GM12878 (cell line): ENCODE measurements around the gene ADAMTS17. TPM values are rescaled to one million over a fixed set of nuclear protein-coding genes. Genes with fewer than 3 reads are reported as not detected.

Experiments
- ATAC-seq: fragments of 200-7000 bp; cut with Tn5 transposase; 3 replicates; pipeline ENCODE4 v1.9.1; 2020; ENCODE audit warnings: mild to moderate bottlenecking, moderate library complexity
- BruUV-seq: library from RNA; stranded (reverse); fragments of 400-500 nt; replicated peaks from 2 replicates; lab custom pipeline; 2021; lab: Mats Ljungman, UMichigan
- CTCF ChIA-PET: fragments of 300-600 bp; sonication (Branson Sonifier 250); formaldehyde crosslinking; extraction: SDS; loops from one replicate; lab custom pipeline; 2021; ENCODE audit warnings: inconsistent platforms; lab: Yijun Ruan, JAX
- POLR2A ChIA-PET: fragments of 350-600 bp; formaldehyde crosslinking; extraction: SDS; loops from one replicate; lab custom pipeline; 2021; ENCODE audit warnings: inconsistent platforms; lab: Charles Lee
- RAD21 ChIA-PET: fragments of 300-600 bp; sonication (Branson Sonifier 250); formaldehyde crosslinking; loops from one replicate; lab custom pipeline; 2023; ENCODE audit warnings: antibody characterized with exemption; ENCODE audit not compliant: unreplicated experiment; lab: Charles Lee
- SMC1A ChIA-PET: fragments of 300-600 bp; sonication (Branson Sonifier 250); formaldehyde crosslinking; loops from one replicate; lab custom pipeline; 2023; ENCODE audit not compliant: unreplicated experiment, uncharacterized antibody; lab: Charles Lee
- DNase-seq: peaks from one replicate; pipeline ENCODE4 v3.0.0-alpha.2; 2011; ENCODE audit warnings: low read depth, low spot score
- FAIRE-seq: peaks from 3 replicates; lab custom pipeline; 2011; peaks lifted over from hg19 to GRCh38; lab: Jason Lieb, UNC
- H2AFZ ChIP-seq: 2 replicates; pipeline ENCODE4 v1.6.0; 2011; ENCODE audit warnings: low read depth, low read length, control low read depth; ENCODE audit not compliant: control insufficient read depth
- H3K27ac ChIP-seq: 2 replicates; pipeline ENCODE4 v1.5.1; 2011; ENCODE audit warnings: control low read depth; ENCODE audit not compliant: control insufficient read depth, insufficient read depth
- H3K27me3 ChIP-seq, 2 experiments: replicated peaks in 1 of 2; 2 replicates each; pipeline versions ENCODE4 v1.6.0 to v1.6.1; 2011; ENCODE audit warnings: low read length in 1 of 2; ENCODE audit not compliant: control insufficient read depth in 2 of 2, insufficient read depth in 2 of 2
- H3K36me3 ChIP-seq, 2 experiments: 2 replicates each; pipeline ENCODE4 v1.5.1; 2011; ENCODE audit warnings: low read length in 1 of 2; ENCODE audit not compliant: control insufficient read depth in 2 of 2, insufficient read depth in 2 of 2
- H3K4me1 ChIP-seq: 2 replicates; pipeline ENCODE4 v1.6.1; 2011; ENCODE audit warnings: mild to moderate bottlenecking, low read length, moderate library complexity, mixed read lengths; ENCODE audit not compliant: control insufficient read depth, insufficient read depth
- H3K4me2 ChIP-seq: 2 replicates; pipeline ENCODE4 v1.6.0; 2011; ENCODE audit warnings: control low read depth; ENCODE audit not compliant: control insufficient read depth, insufficient read depth
- H3K4me3 ChIP-seq: fragments of 200-600 bp; sonication (generic); 2 replicates; pipeline ENCODE4 v1.5.1; 2016
- H3K79me2 ChIP-seq: 2 replicates; pipeline ENCODE4 v1.6.0; 2011; ENCODE audit warnings: low read length; ENCODE audit not compliant: control insufficient read depth, insufficient read depth
- H3K9ac ChIP-seq: 2 replicates; pipeline ENCODE4 v1.8.0; 2011; ENCODE audit warnings: low read length, control low read depth, mixed read lengths; ENCODE audit not compliant: control insufficient read depth, insufficient read depth
- H3K9me3 ChIP-seq: replicated peaks from 3 replicates; pipeline ENCODE4 v1.5.1; 2011; ENCODE audit warnings: mild to moderate bottlenecking, low read length; ENCODE audit not compliant: control insufficient read depth, insufficient read depth
- H4K20me1 ChIP-seq: 2 replicates; pipeline ENCODE4 v1.6.0; 2011; ENCODE audit not compliant: control insufficient read depth, insufficient read depth
- CEBPB ChIP-seq, 2 experiments: fragments of 150-350 bp in 1 of 2; IDR thresholded peaks; 2 replicates each; pipeline ENCODE4 v1.6.1; 2012 to 2014; ENCODE audit warnings: low read depth in 2 of 2, low read length in 2 of 2, borderline replicate concordance in 1 of 2, inconsistent platforms in 1 of 2
- CHD1 ChIP-seq: IDR thresholded peaks from 2 replicates; pipeline ENCODE4 v1.6.1; 2012; ENCODE audit warnings: low read depth, low read length, improper control_type of control experiment
- EP300 ChIP-seq, 2 experiments: fragments of 150-350 bp in 1 of 2; IDR thresholded peaks; 2 replicates each; pipeline ENCODE4 v1.6.1; 2011 to 2012; ENCODE audit warnings: low read depth in 2 of 2, low read length in 2 of 2, borderline replicate concordance in 1 of 2, improper control_type of control experiment in 1 of 2, inconsistent platforms in 1 of 2; ENCODE audit not compliant: control insufficient read depth in 1 of 2
- ESRRA ChIP-seq: IDR thresholded peaks from 2 replicates; pipeline ENCODE4 v1.6.1; 2012; ENCODE audit warnings: mild to moderate bottlenecking, low read length, improper control_type of control experiment
- KDM1A ChIP-seq: fragments of 200-600 bp; sonication (generic); IDR thresholded peaks from 2 replicates; pipeline ENCODE4 v1.6.1; 2016; ENCODE audit warnings: borderline replicate concordance
- MTA2 ChIP-seq: fragments of 450-650 bp; IDR thresholded peaks from 2 replicates; pipeline ENCODE4 v1.6.1; 2016; ENCODE audit warnings: low read depth, mild to moderate bottlenecking, moderate library complexity
- MXI1 ChIP-seq: fragments of 150-350 bp; IDR thresholded peaks from 2 replicates; pipeline ENCODE4 v1.6.1; 2011; ENCODE audit warnings: low read depth, mild to moderate bottlenecking, inconsistent platforms, low read length, improper control_type of control experiment
- NRF1 ChIP-seq: conservative IDR thresholded peaks from 2 replicates; pipeline ENCODE4 v1.6.1; 2011; ENCODE audit warnings: mild to moderate bottlenecking, low read depth, low read length, improper control_type of control experiment
- PAX8 ChIP-seq: fragments of 450-650 bp; IDR thresholded peaks from 2 replicates; pipeline ENCODE4 v1.6.1; 2017; ENCODE audit warnings: mild to moderate bottlenecking, moderate library complexity
- ZNF592 ChIP-seq: fragments of 450-650 bp; IDR thresholded peaks from 2 replicates; pipeline ENCODE4 v1.6.1; 2017; ENCODE audit warnings: mild to moderate bottlenecking, moderate library complexity
- ZZZ3 ChIP-seq: IDR thresholded peaks from 2 replicates; pipeline ENCODE4 v1.6.1; 2011; ENCODE audit warnings: low read depth; ENCODE audit not compliant: control insufficient read depth, insufficient read length
- WGBS: methylation state at CpG from one replicate; pipeline ENCODE4 v1.1.6; 2016; ENCODE audit warnings: low lambda C conversion rate; ENCODE audit not compliant: insufficient replicate concordance, insufficient coverage; ENCODE audit errors: missing lambda C conversion rate; 5-methylcytosine and 5-hydroxymethylcytosine counted together
- in situ Hi-C: fragments of 300-500 bp; cut with MboI; formaldehyde crosslinking; loops from 9 replicates; pipeline ENCODE4 v1.14.3; 2018; ENCODE audit warnings: mixed read lengths
- intact Hi-C: fragments of 100-400 bp; cut with micrococcal nuclease; formaldehyde crosslinking; loops from one replicate; pipeline ENCODE4 v1.14.2; 2022; ENCODE audit not compliant: unreplicated experiment
- polyA plus RNA-seq, 11 experiments: library from polyadenylated mRNA; depleted of rRNA in 4 of 11; unstranded in 6 of 11; stranded (reverse) in 5 of 11; fragments of >200 nt; fragmentation: Nextera tagmentation in 4 of 11; fragmentation: Illumina TruSeq in 1 of 11; extraction: Ambion mirVana in 4 of 11; extraction: Trizol in 1 of 11; gene quantifications; 1 replicate in 1 of 11; 2 replicates in 10 of 11; pipeline versions ENCODE4 v1.2.1 to v1.2.3, GENCODE V29; 2011 to 2016; ENCODE audit warnings: inconsistent platforms in 2 of 11, missing spikeins in 2 of 11, low read depth in 1 of 11
- total RNA-seq, 4 experiments: library from RNA; depleted of rRNA in 3 of 4; stranded (reverse); fragments of >200 nt in 3 of 4; fragmentation: Illumina TruSeq in 1 of 4; extraction: Trizol in 1 of 4; gene quantifications; 2 replicates each; pipeline versions ENCODE4 v1.2.1 to v1.2.3, GENCODE V29; 2013 to 2021
- TF ChIP-seq, protein P1 (sequence below): fragments of 450-650 bp; IDR thresholded peaks from 2 replicates; pipeline ENCODE4 v1.6.1; 2018; ENCODE audit warnings: mild to moderate bottlenecking, low read depth, moderate library complexity; ENCODE audit not compliant: partially characterized antibody
- TF ChIP-seq, protein P2 (sequence below): IDR thresholded peaks from 2 replicates; pipeline ENCODE4 v1.6.1; 2012; ENCODE audit warnings: mild to moderate bottlenecking, low read depth, low read length

The ADAMTS17 gene
- total and polyA plus RNA-seq, 10 of the 15 experiments (the other 5 are each of a cell fraction or from before 2014, with no cell fraction given) = 0.04 to 0.50 (median 0.10) TPM; not detected in 4

DNA sequence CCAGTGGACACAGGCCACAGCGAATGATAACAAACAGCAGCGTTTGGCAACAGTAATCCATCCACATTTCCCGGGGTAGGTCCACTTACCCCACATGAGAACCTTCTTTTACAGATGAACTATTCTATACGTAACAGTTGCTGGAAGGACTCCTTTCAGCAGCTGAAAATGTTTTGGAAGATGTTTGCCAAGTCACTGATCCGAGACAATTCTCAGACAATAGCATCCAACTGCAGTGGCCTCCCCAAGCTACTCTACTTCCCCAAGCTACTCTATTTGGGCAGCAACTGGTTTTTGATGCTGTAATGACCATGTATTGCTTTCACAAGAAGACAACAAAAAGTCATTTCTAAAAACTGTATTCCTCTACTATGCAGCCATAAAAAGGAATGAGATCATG is 87.5 kb downstream of the ADAMTS17 start:
- Histone ChIP-seq H3K27me3 (no peaks in the 10 kb centered on the region), H3K4me2 (no peak overlapping the region), H3K36me3 (no peaks in the 10 kb centered on the region), H3K4me3 (no peak overlapping the region), H3K4me1 (no peaks in the 10 kb centered on the region), H3K27ac (no peak overlapping the region)
- WGBS = 0% methylated on average over 5 of the region's 5 CpGs
- POLR2A ChIA-PET = no interaction called here
- intact Hi-C loops = no loop called here
- DNase-seq (no peak), FAIRE-seq (no peak)
- SMC1A ChIA-PET = no interaction called here
- TF ChIP-seq MXI1 (no peak), EP300 (IDR thresholded peaks at IDR 0.05; ENCODE audit: borderline replicate concordance in 1 of 2, control insufficient read depth in 1 of 2, low read depth in 2 of 2, low read length in 2 of 2) (no peak), ESRRA (no peak), MTA2 (no peak), ZZZ3 (no peak), NRF1 (no peak), ZNF592 (no peak), CHD1 (no peak), CEBPB (IDR thresholded peaks at IDR 0.05; ENCODE audit: borderline replicate concordance in 1 of 2, low read depth in 2 of 2, low read length in 2 of 2) (no peak), KDM1A (no peak), PAX8 (no peak)
- TF ChIP-seq, protein P1, sequence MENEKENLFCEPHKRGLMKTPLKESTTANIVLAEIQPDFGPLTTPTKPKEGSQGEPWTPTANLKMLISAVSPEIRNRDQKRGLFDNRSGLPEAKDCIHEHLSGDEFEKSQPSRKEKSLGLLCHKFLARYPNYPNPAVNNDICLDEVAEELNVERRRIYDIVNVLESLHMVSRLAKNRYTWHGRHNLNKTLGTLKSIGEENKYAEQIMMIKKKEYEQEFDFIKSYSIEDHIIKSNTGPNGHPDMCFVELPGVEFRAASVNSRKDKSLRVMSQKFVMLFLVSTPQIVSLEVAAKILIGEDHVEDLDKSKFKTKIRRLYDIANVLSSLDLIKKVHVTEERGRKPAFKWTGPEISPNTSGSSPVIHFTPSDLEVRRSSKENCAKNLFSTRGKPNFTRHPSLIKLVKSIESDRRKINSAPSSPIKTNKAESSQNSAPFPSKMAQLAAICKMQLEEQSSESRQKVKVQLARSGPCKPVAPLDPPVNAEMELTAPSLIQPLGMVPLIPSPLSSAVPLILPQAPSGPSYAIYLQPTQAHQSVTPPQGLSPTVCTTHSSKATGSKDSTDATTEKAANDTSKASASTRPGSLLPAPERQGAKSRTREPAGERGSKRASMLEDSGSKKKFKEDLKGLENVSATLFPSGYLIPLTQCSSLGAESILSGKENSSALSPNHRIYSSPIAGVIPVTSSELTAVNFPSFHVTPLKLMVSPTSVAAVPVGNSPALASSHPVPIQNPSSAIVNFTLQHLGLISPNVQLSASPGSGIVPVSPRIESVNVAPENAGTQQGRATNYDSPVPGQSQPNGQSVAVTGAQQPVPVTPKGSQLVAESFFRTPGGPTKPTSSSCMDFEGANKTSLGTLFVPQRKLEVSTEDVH = no peak
- TF ChIP-seq, protein P2, sequence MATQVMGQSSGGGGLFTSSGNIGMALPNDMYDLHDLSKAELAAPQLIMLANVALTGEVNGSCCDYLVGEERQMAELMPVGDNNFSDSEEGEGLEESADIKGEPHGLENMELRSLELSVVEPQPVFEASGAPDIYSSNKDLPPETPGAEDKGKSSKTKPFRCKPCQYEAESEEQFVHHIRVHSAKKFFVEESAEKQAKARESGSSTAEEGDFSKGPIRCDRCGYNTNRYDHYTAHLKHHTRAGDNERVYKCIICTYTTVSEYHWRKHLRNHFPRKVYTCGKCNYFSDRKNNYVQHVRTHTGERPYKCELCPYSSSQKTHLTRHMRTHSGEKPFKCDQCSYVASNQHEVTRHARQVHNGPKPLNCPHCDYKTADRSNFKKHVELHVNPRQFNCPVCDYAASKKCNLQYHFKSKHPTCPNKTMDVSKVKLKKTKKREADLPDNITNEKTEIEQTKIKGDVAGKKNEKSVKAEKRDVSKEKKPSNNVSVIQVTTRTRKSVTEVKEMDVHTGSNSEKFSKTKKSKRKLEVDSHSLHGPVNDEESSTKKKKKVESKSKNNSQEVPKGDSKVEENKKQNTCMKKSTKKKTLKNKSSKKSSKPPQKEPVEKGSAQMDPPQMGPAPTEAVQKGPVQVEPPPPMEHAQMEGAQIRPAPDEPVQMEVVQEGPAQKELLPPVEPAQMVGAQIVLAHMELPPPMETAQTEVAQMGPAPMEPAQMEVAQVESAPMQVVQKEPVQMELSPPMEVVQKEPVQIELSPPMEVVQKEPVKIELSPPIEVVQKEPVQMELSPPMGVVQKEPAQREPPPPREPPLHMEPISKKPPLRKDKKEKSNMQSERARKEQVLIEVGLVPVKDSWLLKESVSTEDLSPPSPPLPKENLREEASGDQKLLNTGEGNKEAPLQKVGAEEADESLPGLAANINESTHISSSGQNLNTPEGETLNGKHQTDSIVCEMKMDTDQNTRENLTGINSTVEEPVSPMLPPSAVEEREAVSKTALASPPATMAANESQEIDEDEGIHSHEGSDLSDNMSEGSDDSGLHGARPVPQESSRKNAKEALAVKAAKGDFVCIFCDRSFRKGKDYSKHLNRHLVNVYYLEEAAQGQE = no peak
- TF ChIP-seq, all 136 proteins: peak for 0
- in situ Hi-C loops = no loop called here
- no peak overlapping the region for H2AFZ ChIP-seq
- H4K20me1 ChIP-seq = no peaks in the 10 kb centered on the region
- ChIA-PET RAD21 (no interaction called here), CTCF (no interaction called here)
- no peaks in the 10 kb centered on the region for H3K79me2 ChIP-seq
- ATAC-seq = no peak
- no peaks in the 10 kb centered on the region; the same call in 2 of the 3 replicates for H3K9me3 ChIP-seq
- no TSS peak for BruUV-seq
- no peak overlapping the region for H3K9ac ChIP-seq
